ENCODE data around the gene P2RY14. TPM values are rescaled to one million over a fixed set of nuclear protein-coding genes. Genes with fewer than 3 reads are reported as not detected.

The P2RY14 gene
- total and polyA plus RNA-seq, 8 donors = 1.7 to 43.2 (median 9.2) TPM

DNA sequence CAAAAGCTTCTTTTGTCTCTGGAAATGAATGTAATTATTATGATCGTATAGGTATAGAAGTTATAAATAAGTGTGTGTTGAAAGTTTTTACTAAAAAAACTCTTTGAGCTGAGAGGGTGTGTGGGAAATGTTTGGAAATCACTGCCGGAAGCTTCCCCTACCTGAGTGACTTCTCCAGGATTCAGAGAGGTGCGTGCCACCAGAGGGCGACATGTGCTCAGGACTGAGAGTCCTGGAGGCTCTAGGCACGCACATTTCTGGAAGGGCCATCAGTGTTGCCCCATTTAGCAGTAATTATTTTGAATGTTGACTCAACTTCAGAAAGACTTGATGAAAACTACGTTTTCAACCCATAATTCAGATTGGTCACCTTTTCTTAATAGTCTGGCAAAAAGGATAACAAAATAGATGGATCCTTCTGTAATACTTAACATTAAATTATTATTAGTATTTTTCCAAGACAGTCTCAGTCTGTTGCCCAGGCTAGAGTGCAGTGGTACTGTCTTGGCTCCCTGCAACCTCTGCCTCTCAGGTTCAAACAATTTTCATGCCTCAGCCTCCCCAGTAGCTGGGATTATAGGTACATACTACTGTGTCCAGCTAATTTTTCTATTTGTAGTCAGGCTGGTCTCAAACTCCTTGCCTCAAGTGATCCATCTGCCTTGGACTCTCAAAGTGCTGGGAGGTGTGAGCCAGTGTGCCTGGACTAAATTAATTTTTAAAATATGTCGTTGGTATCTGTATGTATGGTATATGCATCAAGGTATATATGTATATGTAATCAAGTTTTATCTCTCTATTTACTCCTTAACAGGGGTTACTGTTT is 109.9 kb downstream of the P2RY14 start:
- H3K9me3 ChIP-seq = no peaks in the 10 kb centered on the region
- TF ChIP-seq, protein P1, sequence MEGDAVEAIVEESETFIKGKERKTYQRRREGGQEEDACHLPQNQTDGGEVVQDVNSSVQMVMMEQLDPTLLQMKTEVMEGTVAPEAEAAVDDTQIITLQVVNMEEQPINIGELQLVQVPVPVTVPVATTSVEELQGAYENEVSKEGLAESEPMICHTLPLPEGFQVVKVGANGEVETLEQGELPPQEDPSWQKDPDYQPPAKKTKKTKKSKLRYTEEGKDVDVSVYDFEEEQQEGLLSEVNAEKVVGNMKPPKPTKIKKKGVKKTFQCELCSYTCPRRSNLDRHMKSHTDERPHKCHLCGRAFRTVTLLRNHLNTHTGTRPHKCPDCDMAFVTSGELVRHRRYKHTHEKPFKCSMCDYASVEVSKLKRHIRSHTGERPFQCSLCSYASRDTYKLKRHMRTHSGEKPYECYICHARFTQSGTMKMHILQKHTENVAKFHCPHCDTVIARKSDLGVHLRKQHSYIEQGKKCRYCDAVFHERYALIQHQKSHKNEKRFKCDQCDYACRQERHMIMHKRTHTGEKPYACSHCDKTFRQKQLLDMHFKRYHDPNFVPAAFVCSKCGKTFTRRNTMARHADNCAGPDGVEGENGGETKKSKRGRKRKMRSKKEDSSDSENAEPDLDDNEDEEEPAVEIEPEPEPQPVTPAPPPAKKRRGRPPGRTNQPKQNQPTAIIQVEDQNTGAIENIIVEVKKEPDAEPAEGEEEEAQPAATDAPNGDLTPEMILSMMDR (IDR thresholded peaks at IDR 0.05) = peak in 5 of 7 experiments; percentile 55 to 73 (median 69)
- TF ChIP-seq EP300 (IDR thresholded peaks at IDR 0.05) (no peak), POLR2A (IDR thresholded peaks at IDR 0.05) (no peak), POLR2AphosphoS5 (IDR thresholded peaks at IDR 0.05) (no peak)
- no peaks in the 10 kb centered on the region for H3K27me3 ChIP-seq
- intact Hi-C loops (cut with DNase I; ENCODE audit: low total_unique reads) = no loop called here
- DNase-seq = peak; percentile 84 to 89
- no peaks in the 10 kb centered on the region for H3K36me3 ChIP-seq
- H3K4me1 ChIP-seq = peaks cover 0 to 27% (median 4%) of the 10 kb centered on the region in 4 donors
- no peak overlapping the region for H3K4me3 ChIP-seq
- 13 to 22% (median 20%) methylated on average over 7 of the region's 7 CpGs for WGBS, 5 donors
- H3K27ac ChIP-seq = peak overlapping the region in 2 of 5 donors; percentile 51 to 64

DNA sequence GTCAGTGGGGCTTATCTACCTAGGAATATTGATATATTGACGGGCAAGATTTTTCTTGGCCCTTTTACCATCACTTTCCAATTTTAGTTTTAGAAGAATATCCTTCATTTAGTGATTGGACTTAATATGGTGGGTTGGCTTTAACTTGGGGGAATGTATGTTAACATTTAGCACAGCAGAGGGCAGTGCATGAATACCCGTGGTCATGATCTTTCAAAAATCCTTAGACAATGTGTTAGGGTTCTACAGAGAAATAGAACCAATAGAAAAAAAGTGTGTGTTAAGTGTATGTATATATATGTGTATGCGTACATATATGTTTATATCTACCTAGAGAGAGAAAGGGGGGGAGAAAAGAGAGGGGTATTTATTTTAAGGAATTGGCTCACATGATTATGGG is 112.2 kb downstream of the P2RY14 start:
- Histone ChIP-seq H3K27ac (no peak overlapping the region), H3K36me3 (no peaks in the 10 kb centered on the region), H3K9me3 (no peaks in the 10 kb centered on the region), H3K27me3 (no peaks in the 10 kb centered on the region), H3K4me3 (no peak overlapping the region), H3K4me1 (peaks cover 0 to 25% (median 4%) of the 10 kb centered on the region in 4 donors)
- intact Hi-C loops (cut with DNase I; ENCODE audit: low total_unique reads) = no loop called here
- TF ChIP-seq POLR2AphosphoS5 (IDR thresholded peaks at IDR 0.05) (no peak), EP300 (IDR thresholded peaks at IDR 0.05) (no peak), POLR2A (IDR thresholded peaks at IDR 0.05) (no peak)
- TF ChIP-seq, protein P1 (IDR thresholded peaks at IDR 0.05) = no peak
- 64 to 82% (median 67%) methylated on average over 3 of the region's 3 CpGs for WGBS, 5 donors
- DNase-seq = no peak

DNA sequence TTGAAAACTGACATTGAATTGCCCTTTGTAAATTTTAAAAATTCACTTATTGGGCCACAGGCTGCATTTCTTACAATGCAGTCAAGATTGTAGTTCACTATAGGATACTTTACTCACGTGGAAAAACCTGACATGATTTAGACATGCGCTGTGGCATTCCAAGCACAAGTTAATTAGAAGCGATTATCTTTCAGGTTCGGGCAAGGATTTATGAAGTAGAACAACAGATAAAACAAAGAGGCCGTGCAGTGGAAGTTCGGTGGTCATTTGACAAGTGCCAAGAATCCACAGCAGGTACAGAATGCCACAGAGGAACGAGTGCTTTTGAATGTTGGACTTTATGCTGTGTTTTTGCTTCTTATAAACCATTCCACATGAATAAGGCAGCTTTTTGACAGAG is 113.1 kb downstream of the P2RY14 start:
- Histone ChIP-seq H3K9me3 (no peaks in the 10 kb centered on the region), H3K36me3 (no peaks in the 10 kb centered on the region), H3K4me3 (no peak overlapping the region), H3K4me1 (peaks cover 0 to 16% (median 4%) of the 10 kb centered on the region in 4 donors), H3K27me3 (no peaks in the 10 kb centered on the region), H3K27ac (no peak overlapping the region)
- 78 to 90% (median 86%) methylated on average over 7 of the region's 7 CpGs for WGBS, 5 donors
- no peak for DNase-seq
- intact Hi-C loops (cut with DNase I; ENCODE audit: low total_unique reads) = no loop called here
- TF ChIP-seq, protein P1 (IDR thresholded peaks at IDR 0.05) = no peak

Small RNA genes lying within 50 kb of the gene (small RNA-seq; reads per million reads assigned to genes)
- gene RNA5SP145 = 0.30 to 2.7 (median 1.3) reads per million in 4 donors

Other genes with a start within 250 kb of the P2RY14 start
- gene MED12L, start 192.9 kb downstream of the P2RY14 start, total RNA-seq = 1 to 10 TPM in 2 of 5 donors, under 1 TPM in 2, not detected in 1; 0.14 to 2.9 (median 0.96) TPM
- under 1 TPM in 2 of 3 donors, not detected in 1; 0.06 to 0.10 TPM for gene MED12L, start 192.9 kb downstream of the P2RY14 start, polyA plus RNA-seq
- gene GPR171, start 75.3 kb downstream of the P2RY14 start, total RNA-seq = 10 to 100 TPM in 3 of 5 donors, under 1 TPM in 1, not detected in 1; 0.73 to 37.5 (median 20.5) TPM
- gene GPR171, start 75.3 kb downstream of the P2RY14 start, polyA plus RNA-seq = 1 to 10 TPM in 2 of 3 donors, under 1 TPM in 1; 0.44 to 1.4 (median 1.3) TPM
- under 1 TPM in 1 of 5 donors, not detected in 4; 0.37 TPM for gene GPR87, start 38.3 kb upstream of the P2RY14 start, total RNA-seq
- gene GPR87, start 38.3 kb upstream of the P2RY14 start, polyA plus RNA-seq = 10 to 100 TPM in 1 of 3 donors, not detected in 2; 32.3 TPM
- 1 to 10 TPM in 3 of 5 donors, not detected in 2; 1.2 to 1.9 (median 1.3) TPM for gene P2RY13, start 51.0 kb upstream of the P2RY14 start, total RNA-seq
- gene P2RY13, start 51.0 kb upstream of the P2RY14 start, polyA plus RNA-seq = under 1 TPM; 0.38 to 0.61 (median 0.50) TPM
- 1 to 10 TPM in 1 of 5 donors, under 1 TPM in 1, not detected in 3; 0.43 to 4.8 TPM for gene P2RY12, start 106.2 kb upstream of the P2RY14 start, total RNA-seq
- under 1 TPM; 0.40 to 0.50 (median 0.46) TPM for gene P2RY12, start 106.2 kb upstream of the P2RY14 start, polyA plus RNA-seq
- gene IGSF10, start 182.5 kb upstream of the P2RY14 start, total RNA-seq = 10 to 100 TPM in 1 of 5 donors, under 1 TPM in 3, not detected in 1; under 0.01 to 11.9 (median 0.43) TPM
- under 1 TPM; 0.15 to 0.93 (median 0.19) TPM for gene IGSF10, start 182.5 kb upstream of the P2RY14 start, polyA plus RNA-seq

All from stomach (tissue), 9 donors.